K562 (cell line): Measurements from ENCODE around the gene CLP1. TPM values are rescaled to one million over a fixed set of nuclear protein-coding genes. Genes with fewer than 3 reads are reported as not detected.

Experiments
- ATF1 ChIP-seq, 2 experiments: fragments of 450-650 bp in 1 of 2; IDR thresholded peaks; 2 replicates each; pipeline ENCODE4 v1.6.1; 2016; ENCODE audit warnings: missing compliant biosample characterization in 1 of 2, missing genetic modification characterization in 1 of 2
- CBFA2T3 ChIP-seq: fragments of 450-650 bp; IDR thresholded peaks from 2 replicates; pipeline ENCODE4 v1.6.1; 2017
- E2F3 ChIP-seq: fragments of 250-450 bp; sonication (Bioruptor Pico); IDR thresholded peaks from 2 replicates; pipeline ENCODE4 v1.4.0; 2020; ENCODE audit warnings: mild to moderate bottlenecking
- ETV1 ChIP-seq: fragments of 450-650 bp; conservative IDR thresholded peaks from 2 replicates; pipeline ENCODE4 v1.6.1; 2016; ENCODE audit warnings: missing genetic modification characterization, control low read depth, low read depth, missing compliant biosample characterization
- HDGF ChIP-seq: fragments of 450-650 bp; IDR thresholded peaks from 2 replicates; pipeline ENCODE4 v1.6.1; 2016
- KAT8 ChIP-seq: fragments of 450-650 bp; IDR thresholded peaks from 2 replicates; pipeline ENCODE4 v1.6.1; 2016; ENCODE audit warnings: low read depth, mild to moderate bottlenecking
- KDM5B ChIP-seq: fragments of 200-600 bp; sonication (generic); IDR thresholded peaks from 2 replicates; pipeline ENCODE4 v1.6.1; 2012; ENCODE audit warnings: low read depth, mild to moderate bottlenecking, moderate library complexity, low read length, control low read depth, inconsistent platforms; ENCODE audit not compliant: insufficient replicate concordance
- MAFK ChIP-seq: IDR thresholded peaks from 2 replicates; pipeline ENCODE4 v1.6.1; 2011; ENCODE audit warnings: low read length, improper control_type of control experiment
- NCOA2 ChIP-seq, 2 experiments: fragments of 450-650 bp; IDR thresholded peaks; 2 replicates each; pipeline ENCODE4 v1.6.1; 2018; ENCODE audit warnings: mild to moderate bottlenecking in 2 of 2, moderate library complexity in 1 of 2; ENCODE audit not compliant: partially characterized antibody in 2 of 2
- NCOR1 ChIP-seq: fragments of 450-650 bp; IDR thresholded peaks from 2 replicates; pipeline ENCODE4 v1.6.1; 2016; ENCODE audit warnings: mild to moderate bottlenecking, moderate library complexity
- NUFIP1 ChIP-seq: fragments of 450-650 bp; IDR thresholded peaks from 2 replicates; pipeline ENCODE4 v1.6.1; 2018; ENCODE audit not compliant: partially characterized antibody
- PML ChIP-seq: IDR thresholded peaks from 2 replicates; pipeline ENCODE4 v1.6.1; 2012; ENCODE audit warnings: low read length, inconsistent platforms
- RBFOX2 ChIP-seq: fragments of 200-400 bp; formaldehyde crosslinking; IDR thresholded peaks from 2 replicates; pipeline ENCODE4 v1.6.1; 2017; ENCODE audit warnings: low read depth, mild to moderate bottlenecking, low read length, moderate library complexity
- RBM25 ChIP-seq: fragments of 200-400 bp; formaldehyde crosslinking; IDR thresholded peaks from 2 replicates; pipeline ENCODE4 v1.6.1; 2018; ENCODE audit warnings: low read length, low read depth, moderate library complexity; ENCODE audit not compliant: severe bottlenecking
- SAFB2 ChIP-seq: fragments of 200-400 bp; formaldehyde crosslinking; IDR thresholded peaks from 2 replicates; pipeline ENCODE4 v1.6.1; 2018; ENCODE audit warnings: borderline replicate concordance, low read length, low read depth, moderate library complexity; ENCODE audit not compliant: severe bottlenecking
- SMARCE1 ChIP-seq: fragments of 450-650 bp; IDR thresholded peaks from 2 replicates; pipeline ENCODE4 v1.7.1; 2016; ENCODE audit warnings: mild to moderate bottlenecking
- STAT5A ChIP-seq: IDR thresholded peaks from 2 replicates; pipeline ENCODE4 v1.6.1; 2012; ENCODE audit warnings: low read length, inconsistent platforms, borderline replicate concordance
- TRIM28 ChIP-seq: fragments of 450-650 bp; IDR thresholded peaks from 2 replicates; pipeline ENCODE4 v1.6.1; 2017
- ZNF561 ChIP-seq: fragments of 450-650 bp; formaldehyde crosslinking; conservative IDR thresholded peaks from 2 replicates; pipeline ENCODE4 v1.4.0; 2020; ENCODE audit warnings: mild to moderate bottlenecking, moderate library complexity
- ZNF696 ChIP-seq: fragments of 250-450 bp; sonication (Bioruptor Pico); conservative IDR thresholded peaks from 2 replicates; pipeline ENCODE4 v1.4.0; 2020; ENCODE audit warnings: mild to moderate bottlenecking, moderate library complexity
- ZNF778 ChIP-seq: fragments of 450-650 bp; formaldehyde crosslinking; IDR thresholded peaks from 2 replicates; pipeline ENCODE4 v1.4.0; 2020; ENCODE audit warnings: mild to moderate bottlenecking, moderate library complexity
- polyA plus RNA-seq, 8 experiments: library from polyadenylated mRNA; depleted of rRNA in 4 of 8; stranded (reverse) in 5 of 8; unstranded in 3 of 8; fragments of >200 nt; fragmentation: Nextera tagmentation in 2 of 8; fragmentation: Illumina TruSeq in 1 of 8; extraction: Ambion mirVana in 2 of 8; extraction: Trizol in 1 of 8; gene quantifications; 2 replicates each; pipeline versions ENCODE4 v1.2.1 to v1.2.3, GENCODE V29; 2011 to 2014; ENCODE audit warnings: inconsistent platforms in 1 of 8, missing spikeins in 1 of 8
- total RNA-seq, 7 experiments: library from RNA; depleted of rRNA in 6 of 7; stranded (reverse); fragments of >200 nt in 6 of 7; fragmentation: Illumina TruSeq in 2 of 7; extraction: Trizol in 2 of 7; gene quantifications; 2 replicates each; pipeline versions ENCODE4 v1.2.1 to v1.2.3, GENCODE V29; 2011 to 2021; ENCODE audit warnings: low replicate concordance in 1 of 7
- TF ChIP-seq, protein P1 (sequence below): fragments of 450-650 bp; IDR thresholded peaks from 2 replicates; pipeline ENCODE4 v1.7.1; 2018; ENCODE audit warnings: mild to moderate bottlenecking, low read depth; ENCODE audit not compliant: partially characterized antibody
- TF ChIP-seq, protein P2 (sequence below): fragments of 250-450 bp; sonication (Bioruptor Pico); IDR thresholded peaks from 2 replicates; pipeline ENCODE4 v1.8.0; 2021; ENCODE audit warnings: borderline replicate concordance, mild to moderate bottlenecking, moderate library complexity; ENCODE audit not compliant: poor library complexity, severe bottlenecking
- TF ChIP-seq, protein P3 (sequence below): fragments of 450-650 bp; formaldehyde crosslinking; IDR thresholded peaks from 2 replicates; pipeline ENCODE4 v1.4.0; 2022; ENCODE audit warnings: missing genetic modification characterization

Gene CLP1
- total and polyA plus RNA-seq, 9 of the 15 experiments (the other 6 are each of a cell fraction or from before 2014, with no cell fraction given) = 19.1 to 46.2 (median 27.8) TPM

DNA sequence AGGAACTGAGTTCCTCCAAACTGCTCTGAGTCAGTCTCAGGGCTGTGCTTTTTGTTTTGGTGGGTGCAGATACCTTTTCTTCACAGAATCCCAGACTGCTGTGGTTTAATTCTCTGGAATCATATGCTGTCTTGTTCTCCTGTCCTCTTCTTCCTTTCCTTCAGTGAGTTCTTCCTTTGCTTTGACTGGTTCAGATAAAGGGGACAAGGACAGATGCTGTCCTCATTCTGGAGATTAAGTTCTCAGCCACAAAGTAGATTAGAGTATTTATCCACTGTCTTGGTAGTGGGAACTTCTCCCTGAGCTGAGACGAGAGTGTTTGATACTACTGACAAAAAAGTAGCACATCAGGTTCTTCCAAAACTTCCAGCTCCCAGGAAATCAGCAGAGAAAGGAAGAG is 23.6 kb downstream of the CLP1 start (continued):
- TF ChIP-seq, protein P1, sequence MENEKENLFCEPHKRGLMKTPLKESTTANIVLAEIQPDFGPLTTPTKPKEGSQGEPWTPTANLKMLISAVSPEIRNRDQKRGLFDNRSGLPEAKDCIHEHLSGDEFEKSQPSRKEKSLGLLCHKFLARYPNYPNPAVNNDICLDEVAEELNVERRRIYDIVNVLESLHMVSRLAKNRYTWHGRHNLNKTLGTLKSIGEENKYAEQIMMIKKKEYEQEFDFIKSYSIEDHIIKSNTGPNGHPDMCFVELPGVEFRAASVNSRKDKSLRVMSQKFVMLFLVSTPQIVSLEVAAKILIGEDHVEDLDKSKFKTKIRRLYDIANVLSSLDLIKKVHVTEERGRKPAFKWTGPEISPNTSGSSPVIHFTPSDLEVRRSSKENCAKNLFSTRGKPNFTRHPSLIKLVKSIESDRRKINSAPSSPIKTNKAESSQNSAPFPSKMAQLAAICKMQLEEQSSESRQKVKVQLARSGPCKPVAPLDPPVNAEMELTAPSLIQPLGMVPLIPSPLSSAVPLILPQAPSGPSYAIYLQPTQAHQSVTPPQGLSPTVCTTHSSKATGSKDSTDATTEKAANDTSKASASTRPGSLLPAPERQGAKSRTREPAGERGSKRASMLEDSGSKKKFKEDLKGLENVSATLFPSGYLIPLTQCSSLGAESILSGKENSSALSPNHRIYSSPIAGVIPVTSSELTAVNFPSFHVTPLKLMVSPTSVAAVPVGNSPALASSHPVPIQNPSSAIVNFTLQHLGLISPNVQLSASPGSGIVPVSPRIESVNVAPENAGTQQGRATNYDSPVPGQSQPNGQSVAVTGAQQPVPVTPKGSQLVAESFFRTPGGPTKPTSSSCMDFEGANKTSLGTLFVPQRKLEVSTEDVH = no peak
- TF ChIP-seq RBFOX2 (no peak), RBM25 (no peak), SAFB2 (no peak), KAT8 (no peak), CBFA2T3 (peak; percentile 72), NCOA2 (IDR thresholded peaks at IDR 0.05; ENCODE audit: partially characterized antibody in 2 of 2) (no peak), ETV1 (tag) (no peak), KDM5B (no peak), TRIM28 (no peak), E2F3 (CRISPR knock-in tag) (no peak), ZNF778 (CRISPR knock-in tag) (no peak), MAFK (no peak), HDGF (no peak), ATF1 (CRISPR knock-in tag; IDR thresholded peaks at IDR 0.05) (no peak), ATF1 (tag; IDR thresholded peaks at IDR 0.05) (no peak), NCOR1 (peak; percentile 42; the same call in 1 of the 2 replicates), ZNF696 (CRISPR knock-in tag) (no peak), SMARCE1 (no peak), NUFIP1 (no peak), STAT5A (no peak), ZNF561 (CRISPR knock-in tag) (no peak), PML (no peak)
- TF ChIP-seq, protein P2, sequence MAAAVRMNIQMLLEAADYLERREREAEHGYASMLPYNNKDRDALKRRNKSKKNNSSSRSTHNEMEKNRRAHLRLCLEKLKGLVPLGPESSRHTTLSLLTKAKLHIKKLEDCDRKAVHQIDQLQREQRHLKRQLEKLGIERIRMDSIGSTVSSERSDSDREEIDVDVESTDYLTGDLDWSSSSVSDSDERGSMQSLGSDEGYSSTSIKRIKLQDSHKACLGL (CRISPR knock-in tag) = no peak
- TF ChIP-seq, protein P3, sequence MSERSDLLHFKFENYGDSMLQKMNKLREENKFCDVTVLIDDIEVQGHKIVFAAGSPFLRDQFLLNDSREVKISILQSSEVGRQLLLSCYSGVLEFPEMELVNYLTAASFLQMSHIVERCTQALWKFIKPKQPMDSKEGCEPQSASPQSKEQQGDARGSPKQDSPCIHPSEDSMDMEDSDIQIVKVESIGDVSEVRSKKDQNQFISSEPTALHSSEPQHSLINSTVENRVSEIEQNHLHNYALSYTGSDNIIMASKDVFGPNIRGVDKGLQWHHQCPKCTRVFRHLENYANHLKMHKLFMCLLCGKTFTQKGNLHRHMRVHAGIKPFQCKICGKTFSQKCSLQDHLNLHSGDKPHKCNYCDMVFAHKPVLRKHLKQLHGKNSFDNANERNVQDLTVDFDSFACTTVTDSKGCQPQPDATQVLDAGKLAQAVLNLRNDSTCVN (CRISPR knock-in tag) = no peak
